HS-27A (cell line): ENCODE data around the gene ARHGAP9.
"Not testable (repeated sequence)": the region's sequence is repeated elsewhere in the genome, so short reads cannot be mapped to it uniquely, and the experiment has no call there.

Source experiments
- DNase-seq: peaks from one replicate; pipeline ENCODE4 v3.0.0-alpha.2; 2012; ENCODE audit warnings: low read depth, missing footprints

Gene ARHGAP9

GRCh38 chr12:57434517-57435223 lies 45.0 kb downstream of the ARHGAP9 start, which contains the start of gene INHBC:
Gene INHBC, plus strand, starts transcription at chr12:57434784. Its CDS starts 103 bp downstream, at chr12:57434887.
- no peak for DNase-seq

- no peak for DNase-seq
These were observed 46.3 kb downstream of the ARHGAP9 start for GRCh38 chr12:57433370-57433769.

- DNase-seq: no peak
These were observed 47.9 kb downstream of the ARHGAP9 start for GRCh38 chr12:57431654-57432188.

- DNase-seq: peak; percentile 76
These were observed 48.6 kb downstream of the ARHGAP9 start, which contains the start of gene R3HDM2 for GRCh38 chr12:57430931-57431566. Gene R3HDM2, minus strand, starts transcription at chr12:57431043. Its CDS starts 120,615 bp downstream, at chr12:57310428.

GRCh38 chr12:57430112-57430930 lies 49.3 kb downstream of the ARHGAP9 start:
- peak; percentile 12 for DNase-seq

GRCh38 chr12:57429473-57430111 lies 50.1 kb downstream of the ARHGAP9 start:
- DNase-seq: no peak

GRCh38 chr12:57428965-57429364 lies 50.7 kb downstream of the ARHGAP9 start:
- DNase-seq: no peak

- not testable (repeated sequence) for DNase-seq
These were observed 52.7 kb downstream of the ARHGAP9 start for GRCh38 chr12:57426948-57427347.
